Right lobe of liver (tissue), 6 donors: Measurements from ENCODE around the gene CDH4. TPM values are rescaled to one million over a fixed set of nuclear protein-coding genes. Genes with fewer than 3 reads are reported as not detected.

Experiments used
- ATAC-seq, 4 donors: fragments of 200-7000 bp; cut with Tn5 transposase; one replicate each; pipeline ENCODE4 v1.9.1; 2020; ENCODE audit warnings: mild to moderate bottlenecking in 4 of 4, moderate library complexity in 4 of 4
- DNase-seq, 3 donors: peaks; one replicate each; pipeline ENCODE4 v3.0.0-alpha.2; 2020
- H3K27ac ChIP-seq, 3 donors: fragments of 200-600 bp; one replicate each; pipeline ENCODE4 v1.8.0; 2022
- H3K27me3 ChIP-seq, 2 donors: fragments of 200-600 bp; one replicate each; pipeline ENCODE4 v1.8.0; 2022
- H3K36me3 ChIP-seq, 4 donors: fragments of 200-600 bp; sonication (generic) in 1 of 4; one replicate each; pipeline versions ENCODE4 v1.5.1 to v1.8.0; 2017 to 2022; ENCODE audit warnings: control low read depth in 1 of 4
- H3K4me1 ChIP-seq, 4 donors: fragments of 200-600 bp; sonication (generic) in 1 of 4; one replicate each; pipeline versions ENCODE4 v1.5.1 to v1.8.0; 2017 to 2022; ENCODE audit warnings: control low read depth in 1 of 4
- H3K4me3 ChIP-seq, 3 donors: fragments of 200-600 bp; one replicate each; pipeline ENCODE4 v1.8.0; 2022
- H3K9me3 ChIP-seq, 4 donors: fragments of 200-600 bp; sonication (generic) in 1 of 4; one replicate each; pipeline versions ENCODE4 v1.5.1 to v1.8.0; 2017 to 2022; ENCODE audit warnings: control low read depth in 1 of 4
- POLR2A ChIP-seq: fragments of 450-650 bp; IDR thresholded peaks from one replicate; pipeline ENCODE4 v1.6.1; 2017; ENCODE audit warnings: antibody characterized with exemption, mild to moderate bottlenecking
- WGBS: methylation state at CpG from one replicate; pipeline ENCODE4 v1.1.6; 2018; ENCODE audit warnings: low coverage, low lambda C conversion rate; ENCODE audit not compliant: insufficient coverage; ENCODE audit errors: missing lambda C conversion rate; 5-methylcytosine and 5-hydroxymethylcytosine counted together
- intact Hi-C, 2 donors: fragments of 100-400 bp; cut with DNase I; formaldehyde crosslinking; loops; one replicate each; pipeline versions ENCODE4 v1.11.2 to v1.14.1; 2022
- total RNA-seq, 6 experiments: library from RNA; depleted of rRNA in 2 of 6; stranded (reverse); fragments of >200 nt in 2 of 6; fragmentation: NEBNext Ultra II Directional in 3 of 6; extraction: Animal tissue kit (Norgen Biotek cat#: 25700) in 3 of 6; gene quantifications; one replicate each; pipeline versions ENCODE4 v1.1.0 to v1.2.4, GENCODE V29; 2016 to 2023
- TF ChIP-seq, protein P1 (sequence below), 4 donors: fragments of 200-600 bp in 3 of 4; fragments of 450-650 bp in 1 of 4; IDR thresholded peaks; one replicate each; pipeline versions ENCODE4 v1.5.1 to v1.8.0; 2016 to 2022; ENCODE audit warnings: antibody characterized with exemption in 4 of 4, mild to moderate bottlenecking in 2 of 4
- donor health status: DM: no; HTN: yes; CAD: no.
- donor health status: DM: no; HTN: no; CAD: no.
- donor health status: DM: no; HTN: no; CAD: no.
- donor health status: DM: no; HTN: yes; CAD: no.
- donor health status: DM: no; HTN: yes; CAD: no.

CDH4 gene
- total RNA-seq, 6 experiments from 2014 or later: 0.02 to 0.14 (median 0.09) TPM; not detected in 3

DNA sequence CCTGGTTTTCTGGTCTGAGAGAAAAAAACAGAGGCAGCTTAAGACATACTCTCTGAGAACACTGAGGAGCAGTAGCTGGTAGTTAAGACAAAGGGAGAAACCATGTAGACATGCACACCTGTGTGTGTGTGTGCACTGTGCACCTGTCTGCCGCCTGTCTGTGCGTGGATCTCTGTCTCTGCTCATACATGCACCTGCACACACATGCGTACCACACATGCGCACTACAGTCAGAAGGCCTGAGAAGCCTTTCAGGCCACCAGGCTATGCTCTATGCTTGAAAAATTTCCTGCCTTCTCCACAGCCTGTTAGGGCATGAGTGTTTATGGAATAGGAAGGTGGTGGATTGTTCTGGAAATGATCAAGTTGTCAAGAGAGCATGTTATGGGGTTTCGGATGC is 103.5 kb downstream of the CDH4 start:
- H3K4me3 ChIP-seq: no peak overlapping the region
- H3K4me1 ChIP-seq: no peaks in the 10 kb centered on the region
- WGBS: 60% methylated on average over 4 of the region's 5 CpGs
- no peak for TF ChIP-seq POLR2A
- TF ChIP-seq, protein P1, sequence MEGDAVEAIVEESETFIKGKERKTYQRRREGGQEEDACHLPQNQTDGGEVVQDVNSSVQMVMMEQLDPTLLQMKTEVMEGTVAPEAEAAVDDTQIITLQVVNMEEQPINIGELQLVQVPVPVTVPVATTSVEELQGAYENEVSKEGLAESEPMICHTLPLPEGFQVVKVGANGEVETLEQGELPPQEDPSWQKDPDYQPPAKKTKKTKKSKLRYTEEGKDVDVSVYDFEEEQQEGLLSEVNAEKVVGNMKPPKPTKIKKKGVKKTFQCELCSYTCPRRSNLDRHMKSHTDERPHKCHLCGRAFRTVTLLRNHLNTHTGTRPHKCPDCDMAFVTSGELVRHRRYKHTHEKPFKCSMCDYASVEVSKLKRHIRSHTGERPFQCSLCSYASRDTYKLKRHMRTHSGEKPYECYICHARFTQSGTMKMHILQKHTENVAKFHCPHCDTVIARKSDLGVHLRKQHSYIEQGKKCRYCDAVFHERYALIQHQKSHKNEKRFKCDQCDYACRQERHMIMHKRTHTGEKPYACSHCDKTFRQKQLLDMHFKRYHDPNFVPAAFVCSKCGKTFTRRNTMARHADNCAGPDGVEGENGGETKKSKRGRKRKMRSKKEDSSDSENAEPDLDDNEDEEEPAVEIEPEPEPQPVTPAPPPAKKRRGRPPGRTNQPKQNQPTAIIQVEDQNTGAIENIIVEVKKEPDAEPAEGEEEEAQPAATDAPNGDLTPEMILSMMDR (IDR thresholded peaks at IDR 0.05): no peak
- no peaks in the 10 kb centered on the region for H3K27me3 ChIP-seq
- intact Hi-C loops: no loop called here
- ATAC-seq: no peak
- no peaks in the 10 kb centered on the region for H3K9me3 ChIP-seq
- no peak overlapping the region for H3K27ac ChIP-seq
- H3K36me3 ChIP-seq: no peaks in the 10 kb centered on the region
- DNase-seq: no peak

DNA sequence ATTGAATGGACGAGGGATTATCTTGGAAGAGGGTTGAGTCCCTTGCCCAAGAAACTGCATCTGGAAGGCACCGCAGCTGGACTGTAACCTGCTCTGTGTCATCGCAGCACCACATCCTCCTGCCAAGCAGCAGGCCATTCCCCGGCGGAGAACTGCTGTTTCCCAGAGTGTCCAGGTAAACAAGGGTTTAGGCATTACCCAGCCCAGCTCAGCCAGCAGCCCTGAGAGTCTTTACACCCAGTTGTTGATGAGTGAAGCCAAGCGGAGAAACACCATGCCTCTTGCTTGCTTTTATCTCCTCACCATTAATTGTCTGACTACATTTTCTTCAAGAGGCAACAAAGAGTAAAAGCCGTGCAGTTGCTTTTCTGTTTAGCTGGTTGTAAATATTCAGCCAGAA is 104.1 kb downstream of the CDH4 start:
- no peak overlapping the region for H3K4me3 ChIP-seq
- H3K27me3 ChIP-seq: no peaks in the 10 kb centered on the region
- no peaks in the 10 kb centered on the region for H3K9me3 ChIP-seq
- WGBS: 42% methylated on average over 2 of the region's 7 CpGs
- DNase-seq: no peak
- H3K27ac ChIP-seq: no peak overlapping the region
- ATAC-seq: no peak
- no peaks in the 10 kb centered on the region for H3K36me3 ChIP-seq
- intact Hi-C loops: no loop called here
- TF ChIP-seq, protein P1 (IDR thresholded peaks at IDR 0.05): no peak
- no peak for TF ChIP-seq POLR2A
- no peaks in the 10 kb centered on the region for H3K4me1 ChIP-seq

DNA sequence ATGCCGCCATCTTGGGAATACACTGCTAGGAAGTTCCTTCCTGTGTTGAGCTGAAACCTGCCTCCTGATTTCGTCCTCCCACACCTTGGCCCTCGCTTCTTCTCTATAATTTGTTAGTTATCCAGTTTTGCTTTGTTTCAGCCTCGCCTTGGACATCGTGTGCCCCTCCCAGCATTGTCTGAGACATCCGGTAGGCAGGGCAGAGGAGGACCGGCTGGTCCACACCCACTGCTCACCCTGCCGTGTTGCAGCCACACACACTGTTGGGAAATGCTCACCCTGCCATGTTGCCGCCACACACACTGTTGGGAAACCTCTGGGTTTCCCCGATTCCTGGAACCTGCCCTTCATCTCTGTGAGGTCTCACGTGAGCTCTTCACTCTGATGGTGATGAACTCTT is 105.1 kb downstream of the CDH4 start:
- WGBS: 70% methylated on average over 9 of the region's 11 CpGs
- Histone ChIP-seq H3K27me3 (no peaks in the 10 kb centered on the region), H3K4me3 (no peak overlapping the region), H3K4me1 (no peaks in the 10 kb centered on the region), H3K36me3 (no peaks in the 10 kb centered on the region), H3K27ac (no peak overlapping the region), H3K9me3 (no peaks in the 10 kb centered on the region)
- no peak for TF ChIP-seq POLR2A
- TF ChIP-seq, protein P1 (IDR thresholded peaks at IDR 0.05): no peak
- DNase-seq (no peak), ATAC-seq (no peak)
- intact Hi-C loops: no loop called here

DNA sequence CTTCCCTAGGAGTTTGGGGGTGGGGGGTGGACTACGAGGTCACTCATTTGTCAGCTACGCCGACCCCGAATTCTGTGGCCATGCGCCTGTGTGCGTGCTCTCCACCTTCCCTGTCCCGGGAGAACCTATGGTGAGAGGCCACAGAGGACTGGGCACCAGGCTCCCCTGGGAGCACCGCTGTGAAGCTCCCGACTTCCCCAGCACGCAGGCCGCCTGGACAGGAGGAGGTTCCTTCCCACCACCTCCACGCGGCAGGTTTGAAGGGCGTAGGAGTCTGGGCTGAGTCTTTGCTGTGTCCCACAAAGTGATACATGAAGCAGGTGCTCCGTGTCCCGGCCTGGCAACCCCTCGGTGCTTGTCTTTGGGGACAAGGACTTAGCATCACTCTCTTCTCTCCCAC is 107.2 kb downstream of the CDH4 start:
- H3K4me1 ChIP-seq: no peaks in the 10 kb centered on the region
- no peak for TF ChIP-seq POLR2A
- intact Hi-C loops: no loop called here
- no peak overlapping the region for H3K4me3 ChIP-seq
- H3K9me3 ChIP-seq: no peaks in the 10 kb centered on the region
- ATAC-seq: no peak
- no peak overlapping the region for H3K27ac ChIP-seq
- H3K36me3 ChIP-seq: no peaks in the 10 kb centered on the region
- H3K27me3 ChIP-seq: no peaks in the 10 kb centered on the region
- DNase-seq: no peak
- WGBS: 51% methylated on average over 6 of the region's 17 CpGs

DNA sequence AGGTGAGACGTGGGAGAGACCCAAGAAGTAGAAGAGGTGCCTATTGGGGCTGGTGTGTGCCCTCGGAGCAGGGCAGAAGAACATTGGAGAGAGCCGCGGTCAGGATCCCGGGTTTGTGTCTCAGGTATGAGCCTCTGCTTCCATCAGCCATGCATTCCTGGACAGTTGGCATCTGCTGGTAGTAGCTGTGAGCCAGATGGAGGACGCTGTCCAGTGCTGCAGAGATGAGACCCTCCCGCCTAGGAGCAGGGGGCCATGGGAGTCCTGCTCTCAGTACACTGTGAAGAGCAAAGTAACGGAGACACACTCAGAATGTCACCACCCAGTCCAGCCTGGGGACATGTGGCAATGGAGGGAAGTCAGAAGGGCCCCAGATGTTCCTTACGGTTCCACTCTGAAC is 108.2 kb downstream of the CDH4 start:
- Histone ChIP-seq H3K4me3 (no peak overlapping the region), H3K9me3 (no peaks in the 10 kb centered on the region), H3K4me1 (no peaks in the 10 kb centered on the region), H3K27me3 (no peaks in the 10 kb centered on the region), H3K36me3 (no peaks in the 10 kb centered on the region), H3K27ac (no peak overlapping the region)
- TF ChIP-seq POLR2A: no peak
- TF ChIP-seq, protein P1 (IDR thresholded peaks at IDR 0.05): no peak
- intact Hi-C loops: loop anchor here in 1 of 2 donors (10.0 kb wide), 1 partner anchor 55 kb away; no protein-coding TSS in a partner anchor
- DNase-seq (no peak), ATAC-seq (no peak)
- 50% methylated on average over 7 of the region's 9 CpGs for WGBS
